Chondrocyte (in vitro differentiated cells): ENCODE data around the gene CELSR3. TPM values are rescaled to one million over a fixed set of nuclear protein-coding genes. Genes with fewer than 3 reads are reported as not detected.

Source experiments
- DNase-seq: peaks from one replicate; pipeline ENCODE4 v3.0.0; 2021; ENCODE audit warnings: mixed read lengths, low spot score
- H3K27ac Mint-ChIP-seq: one replicate; pipeline ENCODE4 v1.8.0; 2021; ENCODE audit warnings: mild to moderate bottlenecking, moderate library complexity, mixed read lengths; ENCODE audit not compliant: unreplicated experiment
- H3K27me3 Mint-ChIP-seq: 2 replicates; pipeline ENCODE4 v1.8.0; 2021; ENCODE audit warnings: low read depth, mixed read lengths
- H3K36me3 Mint-ChIP-seq: 2 replicates; pipeline ENCODE4 v1.8.0; 2021; ENCODE audit warnings: low read depth, mixed read lengths
- H3K4me1 Mint-ChIP-seq: 2 replicates; pipeline ENCODE4 v1.8.0; 2021; ENCODE audit warnings: low read depth, mild to moderate bottlenecking, mixed read lengths
- H3K4me3 Mint-ChIP-seq: one replicate; pipeline ENCODE4 v1.8.0; 2021; ENCODE audit warnings: mild to moderate bottlenecking, moderate library complexity, mixed read lengths; ENCODE audit not compliant: unreplicated experiment
- H3K9me3 Mint-ChIP-seq: 2 replicates; pipeline ENCODE4 v1.8.0; 2021; ENCODE audit warnings: low read depth, mixed read lengths
- CTCF ChIP-seq: fragments of 200-600 bp; sonication (generic); IDR thresholded peaks from 2 replicates; pipeline ENCODE4 v1.5.0; 2021; ENCODE audit warnings: antibody characterized with exemption, mild to moderate bottlenecking, moderate library complexity
- total RNA-seq: library from RNA; stranded (reverse); gene quantifications from 3 replicates; pipeline ENCODE4 v1.2.1, GENCODE V29; 2021

The CELSR3 gene
- total RNA-seq, 1 donor from 2014 or later: 11.4 TPM

GRCh38 chr3:48696156-48696555, 33.5 kb upstream of the CELSR3 start:
- Mint-ChIP-seq H3K27me3 (no peaks in the 10 kb centered on the region), H3K9me3 (no peaks in the 10 kb centered on the region), H3K36me3 (peaks cover 30% of the 10 kb centered on the region), H3K27ac (peak overlapping the region; percentile 59), H3K4me1 (peaks cover 58% of the 10 kb centered on the region), H3K4me3 (no peak overlapping the region)
- no peak for TF ChIP-seq CTCF
- DNase-seq: no peak

GRCh38 chr3:48695393-48695753, 32.7 kb upstream of the CELSR3 start:
- no peaks in the 10 kb centered on the region for H3K27me3 Mint-ChIP-seq
- no peak for TF ChIP-seq CTCF
- H3K9me3 Mint-ChIP-seq: no peaks in the 10 kb centered on the region
- peak overlapping the region; percentile 75 for H3K4me3 Mint-ChIP-seq
- H3K36me3 Mint-ChIP-seq: peaks cover 34% of the 10 kb centered on the region
- H3K27ac Mint-ChIP-seq: peak overlapping the region; percentile 96
- DNase-seq: no peak
- peaks cover 58% of the 10 kb centered on the region for H3K4me1 Mint-ChIP-seq

GRCh38 chr3:48694610-48695392, 32.1 kb upstream of the CELSR3 start:
- no peaks in the 10 kb centered on the region for H3K27me3 Mint-ChIP-seq
- peak overlapping the region; percentile 75 for H3K4me3 Mint-ChIP-seq
- H3K36me3 Mint-ChIP-seq: peaks cover 36% of the 10 kb centered on the region
- no peak for TF ChIP-seq CTCF
- DNase-seq: no peak
- H3K27ac Mint-ChIP-seq: peak overlapping the region; percentile 96
- H3K4me1 Mint-ChIP-seq: peaks cover 53% of the 10 kb centered on the region
- no peaks in the 10 kb centered on the region for H3K9me3 Mint-ChIP-seq

GRCh38 chr3:48693826-48694225, 31.1 kb upstream of the CELSR3 start:
- Mint-ChIP-seq H3K4me3 (peak overlapping the region; percentile 46), H3K27ac (peak overlapping the region; percentile 96), H3K27me3 (no peaks in the 10 kb centered on the region), H3K36me3 (peaks cover 32% of the 10 kb centered on the region), H3K9me3 (no peaks in the 10 kb centered on the region), H3K4me1 (peaks cover 50% of the 10 kb centered on the region)
- no peak for TF ChIP-seq CTCF
- DNase-seq: no peak

GRCh38 chr3:48692551-48692950, 29.9 kb upstream of the CELSR3 start:
- Mint-ChIP-seq H3K27ac (no peak overlapping the region), H3K36me3 (peaks cover 36% of the 10 kb centered on the region), H3K9me3 (no peaks in the 10 kb centered on the region), H3K4me3 (no peak overlapping the region), H3K27me3 (no peaks in the 10 kb centered on the region), H3K4me1 (peaks cover 50% of the 10 kb centered on the region)
- TF ChIP-seq CTCF: no peak
- no peak for DNase-seq
